ENCODE results near the gene RERE.

RERE gene

DNA sequence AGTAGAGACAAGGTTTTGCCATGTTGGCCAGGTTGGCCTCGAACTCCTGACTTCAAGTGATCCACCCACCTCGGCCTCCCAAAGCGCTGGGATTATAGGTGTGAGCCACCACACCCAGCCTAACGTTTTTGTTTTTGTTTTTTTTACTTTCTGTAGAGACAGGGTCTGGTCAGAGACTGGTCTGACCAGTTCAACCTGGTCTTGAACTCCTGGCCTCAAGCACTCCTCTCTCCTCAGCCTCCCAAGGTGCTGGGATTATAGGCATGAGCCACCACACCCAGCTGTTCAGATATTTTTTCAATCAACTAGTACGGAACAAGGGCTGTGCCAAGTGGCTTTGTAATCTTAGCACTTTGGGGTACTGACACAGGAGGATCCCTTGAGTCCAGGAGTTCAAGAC is 209.5 kb downstream of the RERE start:
- WGBS (ENCODE audit: extremely low coverage, insufficient coverage, insufficient read length): no CpG with 5 or more reads among the region's 5 CpGs
- Histone ChIP-seq H4K8ac (ENCODE audit: low read depth, low read length) (no peak overlapping the region), H2BK5ac (ENCODE audit: low read depth, low read length, poor library complexity) (no peak overlapping the region), H3K4ac (ENCODE audit: low read depth, low read length) (no peak overlapping the region), H3K4me1 (ENCODE audit: control insufficient read depth in 1 of 2, insufficient read depth in 2 of 2, low read length in 2 of 2) (no peaks in the 10 kb centered on the region), H2AK5ac (ENCODE audit: low read length) (no peak overlapping the region), H4K12ac (ENCODE audit: low read depth, low read length) (no peak overlapping the region), H3K79me1 (ENCODE audit: low read length) (no peaks in the 10 kb centered on the region), H2AFZ (ENCODE audit: insufficient read depth, low read length, poor library complexity) (no peak overlapping the region), H3K4me2 (ENCODE audit: low read length) (no peak overlapping the region), H3K23ac (ENCODE audit: low read length) (no peak overlapping the region), H2BK12ac (ENCODE audit: low read length) (no peak overlapping the region), H3K9me3 (ENCODE audit: insufficient read depth, low read depth, low read length) (no peaks in the 10 kb centered on the region), H3K79me2 (ENCODE audit: control insufficient read depth, insufficient read depth, low read length, poor library complexity) (no peaks in the 10 kb centered on the region), H3K36me3 (ENCODE audit: control insufficient read depth in 1 of 2, insufficient read depth in 2 of 2, low read length in 2 of 2) (peaks cover 0 to 2% of the 10 kb centered on the region in 2 experiments), H3K18ac (ENCODE audit: low read length) (no peak overlapping the region), H3K27me3 (ENCODE audit: insufficient read depth, low read length) (no peaks in the 10 kb centered on the region), H3K4me3 (ENCODE audit: low read depth, low read length) (no peak overlapping the region), H3K27ac (ENCODE audit: low read depth, low read length) (no peak overlapping the region), H3K14ac (ENCODE audit: low read length) (no peak overlapping the region), H3K9ac (ENCODE audit: low read length) (no peak overlapping the region), H4K91ac (ENCODE audit: low read depth, low read length) (no peak overlapping the region), H2BK120ac (ENCODE audit: insufficient read depth, low read length, poor library complexity) (no peak overlapping the region)
- DNase-seq: peak; percentile 60 to 78

DNA sequence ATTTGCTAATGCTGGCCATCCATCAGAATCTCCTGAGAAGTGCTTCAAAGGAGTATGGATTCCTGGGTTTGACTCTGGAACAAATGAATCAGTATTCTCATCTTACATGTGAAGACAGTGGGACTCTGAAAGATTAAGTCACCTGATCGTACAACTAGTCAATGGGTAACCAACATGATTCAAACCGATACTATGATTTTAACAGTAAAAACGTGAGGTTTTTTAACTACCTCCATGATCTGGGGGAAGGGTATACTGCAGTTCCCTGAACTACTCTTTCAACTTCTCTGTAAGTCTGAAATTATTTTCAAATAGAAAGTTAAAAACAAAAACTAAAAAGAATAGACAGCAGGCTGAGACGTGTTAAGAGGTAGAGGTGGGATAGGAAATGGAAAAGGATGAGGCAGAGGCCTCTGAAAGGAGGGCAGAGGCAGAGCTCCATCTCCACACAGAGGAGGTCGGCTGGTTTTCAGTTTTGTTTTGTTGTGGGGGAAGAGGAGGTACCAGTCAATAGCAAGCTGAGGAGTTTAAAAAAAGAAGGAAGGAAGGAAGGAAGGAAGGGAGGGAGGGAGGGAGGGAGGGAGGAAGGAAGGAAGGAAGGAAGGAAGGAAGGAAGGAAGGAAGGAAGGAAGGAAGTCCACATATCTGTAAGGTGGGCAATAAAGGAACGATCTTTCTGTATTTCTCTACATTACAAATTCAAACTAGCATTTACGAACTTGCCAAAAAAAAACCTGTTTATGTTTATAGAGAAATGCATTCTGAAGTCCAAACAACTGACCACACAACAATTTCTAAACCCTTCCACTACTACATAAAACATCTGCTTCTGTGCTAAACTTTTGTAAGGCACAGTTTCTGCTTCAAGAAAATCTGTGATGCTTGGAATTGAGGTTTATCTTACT is 213.1 kb downstream of the RERE start:
- WGBS (ENCODE audit: extremely low coverage, insufficient coverage, insufficient read length): no CpG with 5 or more reads among the region's 7 CpGs
- H4K91ac ChIP-seq (ENCODE audit: low read depth, low read length): no peak overlapping the region

GRCh38 chr1:8603220-8603616 is 214.2 kb downstream of the RERE start:
- no peak overlapping the region for H2BK120ac ChIP-seq (ENCODE audit: insufficient read depth, low read length, poor library complexity)
- no peak overlapping the region for H2AK5ac ChIP-seq (ENCODE audit: low read length)
- no peaks in the 10 kb centered on the region for H3K9me3 ChIP-seq (ENCODE audit: insufficient read depth, low read depth, low read length)
- no peak for DNase-seq
- H3K4me3 ChIP-seq (ENCODE audit: low read depth, low read length): no peak overlapping the region
- no peak overlapping the region for H2BK5ac ChIP-seq (ENCODE audit: low read depth, low read length, poor library complexity)
- peaks cover 5 to 7% of the 10 kb centered on the region in 2 experiments for H3K4me1 ChIP-seq (ENCODE audit: control insufficient read depth in 1 of 2, insufficient read depth in 2 of 2, low read length in 2 of 2)
- H2AFZ ChIP-seq (ENCODE audit: insufficient read depth, low read length, poor library complexity): no peak overlapping the region
- no peaks in the 10 kb centered on the region for H3K79me2 ChIP-seq (ENCODE audit: control insufficient read depth, insufficient read depth, low read length, poor library complexity)
- no CpG with 5 or more reads among the region's 4 CpGs for WGBS (ENCODE audit: extremely low coverage, insufficient coverage, insufficient read length)
- H4K12ac ChIP-seq (ENCODE audit: low read depth, low read length): no peak overlapping the region
- no peak overlapping the region for H3K23ac ChIP-seq (ENCODE audit: low read length)
- H3K14ac ChIP-seq (ENCODE audit: low read length): no peak overlapping the region
- H3K27ac ChIP-seq (ENCODE audit: low read depth, low read length): no peak overlapping the region
- H2BK12ac ChIP-seq (ENCODE audit: low read length): no peak overlapping the region
- no peak overlapping the region for H3K4ac ChIP-seq (ENCODE audit: low read depth, low read length)
- H3K36me3 ChIP-seq (ENCODE audit: control insufficient read depth in 1 of 2, insufficient read depth in 2 of 2, low read length in 2 of 2): peaks cover 0 to 2% of the 10 kb centered on the region in 2 experiments
- H4K91ac ChIP-seq (ENCODE audit: low read depth, low read length): no peak overlapping the region
- no peak overlapping the region for H4K8ac ChIP-seq (ENCODE audit: low read depth, low read length)
- no peaks in the 10 kb centered on the region for H3K79me1 ChIP-seq (ENCODE audit: low read length)
- H3K4me2 ChIP-seq (ENCODE audit: low read length): no peak overlapping the region
- no peak overlapping the region for H3K18ac ChIP-seq (ENCODE audit: low read length)
- no peak overlapping the region for H3K9ac ChIP-seq (ENCODE audit: low read length)
- no peaks in the 10 kb centered on the region for H3K27me3 ChIP-seq (ENCODE audit: insufficient read depth, low read length)

More for the DNA sequence above, 213.1 kb downstream of the RERE start:
- DNase-seq: no peak
- no peak overlapping the region for H3K4me2 ChIP-seq (ENCODE audit: low read length)
- no peak overlapping the region for H3K4me3 ChIP-seq (ENCODE audit: low read depth, low read length)
- no peak overlapping the region for H3K18ac ChIP-seq (ENCODE audit: low read length)
- no peak overlapping the region for H3K4ac ChIP-seq (ENCODE audit: low read depth, low read length)
- H2BK120ac ChIP-seq (ENCODE audit: insufficient read depth, low read length, poor library complexity): no peak overlapping the region
- H3K79me1 ChIP-seq (ENCODE audit: low read length): no peaks in the 10 kb centered on the region
- H3K23ac ChIP-seq (ENCODE audit: low read length): no peak overlapping the region
- no peak overlapping the region for H3K9ac ChIP-seq (ENCODE audit: low read length)
- no peaks in the 10 kb centered on the region for H3K79me2 ChIP-seq (ENCODE audit: control insufficient read depth, insufficient read depth, low read length, poor library complexity)
- no peak overlapping the region for H4K12ac ChIP-seq (ENCODE audit: low read depth, low read length)
- no peaks in the 10 kb centered on the region for H3K27me3 ChIP-seq (ENCODE audit: insufficient read depth, low read length)
- H2AFZ ChIP-seq (ENCODE audit: insufficient read depth, low read length, poor library complexity): no peak overlapping the region
- no peak overlapping the region for H4K8ac ChIP-seq (ENCODE audit: low read depth, low read length)
- H2BK5ac ChIP-seq (ENCODE audit: low read depth, low read length, poor library complexity): no peak overlapping the region
- H3K14ac ChIP-seq (ENCODE audit: low read length): no peak overlapping the region
- H3K36me3 ChIP-seq (ENCODE audit: control insufficient read depth in 1 of 2, insufficient read depth in 2 of 2, low read length in 2 of 2): peaks cover 0 to 2% of the 10 kb centered on the region in 2 experiments
- no peak overlapping the region for H2BK12ac ChIP-seq (ENCODE audit: low read length)
- no peaks in the 10 kb centered on the region for H3K9me3 ChIP-seq (ENCODE audit: insufficient read depth, low read depth, low read length)
- no peaks in the 10 kb centered on the region for H3K4me1 ChIP-seq (ENCODE audit: control insufficient read depth in 1 of 2, insufficient read depth in 2 of 2, low read length in 2 of 2)
- no peak overlapping the region for H2AK5ac ChIP-seq (ENCODE audit: low read length)
- no peak overlapping the region for H3K27ac ChIP-seq (ENCODE audit: low read depth, low read length)

DNA sequence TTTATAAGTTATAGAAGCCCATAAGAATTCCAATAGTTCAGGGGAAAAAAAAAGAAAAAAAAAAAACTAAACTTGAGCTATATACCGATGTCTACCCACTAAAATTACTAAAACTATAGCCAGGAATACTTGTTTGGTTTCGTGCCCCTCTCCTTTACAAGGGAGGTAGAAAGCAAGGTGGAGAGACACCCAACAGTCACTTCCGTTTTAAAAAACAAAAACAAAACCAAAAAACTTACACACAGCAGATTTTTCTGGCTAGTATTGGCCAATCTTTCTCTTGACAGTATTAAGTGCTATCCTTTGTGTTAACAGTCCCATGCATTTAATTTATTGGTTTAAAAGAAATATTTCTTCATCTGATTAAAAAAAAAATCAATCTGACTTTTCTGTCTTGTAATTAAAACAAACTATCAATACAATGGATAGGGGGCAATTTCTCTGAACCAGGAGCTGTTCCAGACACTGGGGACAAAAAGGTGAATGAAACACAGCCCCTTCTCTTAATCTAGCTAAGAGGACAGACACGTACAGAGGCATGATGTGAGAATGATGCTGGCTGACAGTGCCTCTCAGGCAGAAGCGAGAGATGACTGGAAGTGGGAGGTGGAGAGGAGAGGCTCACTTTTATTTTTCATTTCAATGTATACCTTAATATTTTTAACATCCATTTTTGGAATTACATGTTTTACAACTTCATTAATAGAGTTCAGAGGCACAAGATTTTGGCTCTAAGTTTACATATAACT is 214.8 kb downstream of the RERE start:
- Histone ChIP-seq H3K27ac (ENCODE audit: low read depth, low read length) (no peak overlapping the region), H3K18ac (ENCODE audit: low read length) (no peak overlapping the region), H3K4me3 (ENCODE audit: low read depth, low read length) (no peak overlapping the region), H3K79me2 (ENCODE audit: control insufficient read depth, insufficient read depth, low read length, poor library complexity) (no peaks in the 10 kb centered on the region), H3K23ac (ENCODE audit: low read length) (no peak overlapping the region), H3K9ac (ENCODE audit: low read length) (no peak overlapping the region), H3K79me1 (ENCODE audit: low read length) (no peaks in the 10 kb centered on the region), H4K12ac (ENCODE audit: low read depth, low read length) (no peak overlapping the region), H3K4ac (ENCODE audit: low read depth, low read length) (peak overlapping the region; percentile 33), H2AFZ (ENCODE audit: insufficient read depth, low read length, poor library complexity) (no peak overlapping the region), H3K4me1 (ENCODE audit: control insufficient read depth in 1 of 2, insufficient read depth in 2 of 2, low read length in 2 of 2) (peaks cover 6 to 8% of the 10 kb centered on the region in 2 experiments), H4K8ac (ENCODE audit: low read depth, low read length) (no peak overlapping the region), H2BK12ac (ENCODE audit: low read length) (no peak overlapping the region), H3K4me2 (ENCODE audit: low read length) (no peak overlapping the region), H3K36me3 (ENCODE audit: control insufficient read depth in 1 of 2, insufficient read depth in 2 of 2, low read length in 2 of 2) (peaks cover 0 to 2% of the 10 kb centered on the region in 2 experiments), H4K91ac (ENCODE audit: low read depth, low read length) (no peak overlapping the region), H2BK120ac (ENCODE audit: insufficient read depth, low read length, poor library complexity) (no peak overlapping the region), H2AK5ac (ENCODE audit: low read length) (no peak overlapping the region), H2BK5ac (ENCODE audit: low read depth, low read length, poor library complexity) (no peak overlapping the region), H3K14ac (ENCODE audit: low read length) (no peak overlapping the region), H3K9me3 (ENCODE audit: insufficient read depth, low read depth, low read length) (no peaks in the 10 kb centered on the region), H3K27me3 (ENCODE audit: insufficient read depth, low read length) (no peaks in the 10 kb centered on the region)
- DNase-seq: no peak
- no CpG with 5 or more reads among the region's 5 CpGs for WGBS (ENCODE audit: extremely low coverage, insufficient coverage, insufficient read length)
